Upper lobe of left lung (tissue), 6 donors: Measurements from ENCODE around the gene CHST8. TPM values are rescaled to one million over a fixed set of nuclear protein-coding genes. Genes with fewer than 3 reads are reported as not detected.
"Not testable (repeated sequence)": the region's sequence is repeated elsewhere in the genome, so short reads cannot be mapped to it uniquely, and the experiment has no call there.

Experiments used
- ATAC-seq, 2 donors: fragments of 200-7000 bp; cut with Tn5 transposase; one replicate each; pipeline ENCODE4 v1.9.1; 2022; ENCODE audit warnings: mild to moderate bottlenecking in 2 of 2, moderate library complexity in 2 of 2; ENCODE audit not compliant: low FRiP score in 2 of 2
- DNase-seq, 2 donors: peaks; one replicate each; pipeline ENCODE4 v3.0.0-alpha.2; 2019 to 2020
- H3K27ac ChIP-seq, 4 donors: fragments of 200-600 bp; sonication (generic); one replicate each; pipeline ENCODE4 v1.5.1; 2016 to 2019
- H3K27me3 ChIP-seq, 4 donors: fragments of 200-600 bp; sonication (generic); one replicate each; pipeline ENCODE4 v1.5.1; 2017 to 2019
- H3K36me3 ChIP-seq, 4 donors: fragments of 200-600 bp; sonication (generic); one replicate each; pipeline ENCODE4 v1.5.1; 2016 to 2019
- H3K4me1 ChIP-seq, 4 donors: fragments of 200-600 bp; sonication (generic); one replicate each; pipeline ENCODE4 v1.5.1; 2018 to 2019
- H3K4me3 ChIP-seq, 4 donors: fragments of 200-600 bp; sonication (generic); one replicate each; pipeline ENCODE4 v1.5.1; 2017 to 2019; ENCODE audit warnings: mild to moderate bottlenecking in 2 of 4, moderate library complexity in 1 of 4
- H3K9me3 ChIP-seq, 4 donors: fragments of 200-600 bp; sonication (generic); one replicate each; pipeline ENCODE4 v1.5.1; 2018 to 2019
- EP300 ChIP-seq, 4 donors: sonication (generic); formaldehyde crosslinking; IDR thresholded peaks; one replicate each; pipeline ENCODE4 v1.5.1; 2017; ENCODE audit warnings: antibody characterized with exemption in 4 of 4, control low read depth in 2 of 4
- POLR2A ChIP-seq, 4 donors: fragments of 450-650 bp; IDR thresholded peaks; one replicate each; pipeline ENCODE4 v1.5.1; 2016 to 2017; ENCODE audit warnings: antibody characterized with exemption in 4 of 4, mild to moderate bottlenecking in 2 of 4
- POLR2AphosphoS5 ChIP-seq, 2 donors: sonication (generic); formaldehyde crosslinking; IDR thresholded peaks; one replicate each; pipeline ENCODE4 v1.5.1; 2017; ENCODE audit warnings: antibody characterized with exemption in 2 of 2
- WGBS, 2 donors: methylation state at CpG; one replicate each; pipeline ENCODE4 v1.1.5; 2017 to 2018; 5-methylcytosine and 5-hydroxymethylcytosine counted together
- total RNA-seq, 6 donors: library from RNA; depleted of rRNA in 4 of 6; stranded (reverse); fragments of >200 nt in 4 of 6; gene quantifications; one replicate each; pipeline versions ENCODE4 v1.1.0 to v1.2.1, GENCODE V29; 2016 to 2021
- TF ChIP-seq, protein P1 (sequence below), 6 experiments: fragments of 450-650 bp in 4 of 6; fragments of 200-600 bp in 2 of 6; sonication (generic) in 2 of 6; IDR thresholded peaks; one replicate each; pipeline ENCODE4 v1.5.1; 2016 to 2019; ENCODE audit warnings: antibody characterized with exemption in 6 of 6
- donor health status: DM: no; HTN: no; CAD: no; lungs with moderate emphysema.
- donor health status: DM: no; HTN: yes; CAD: no; lungs with severe emphysema.

CHST8 gene
- total RNA-seq, 6 donors from 2014 or later: 0.46 to 3.1 (median 0.72) TPM; not detected in 2

DNA sequence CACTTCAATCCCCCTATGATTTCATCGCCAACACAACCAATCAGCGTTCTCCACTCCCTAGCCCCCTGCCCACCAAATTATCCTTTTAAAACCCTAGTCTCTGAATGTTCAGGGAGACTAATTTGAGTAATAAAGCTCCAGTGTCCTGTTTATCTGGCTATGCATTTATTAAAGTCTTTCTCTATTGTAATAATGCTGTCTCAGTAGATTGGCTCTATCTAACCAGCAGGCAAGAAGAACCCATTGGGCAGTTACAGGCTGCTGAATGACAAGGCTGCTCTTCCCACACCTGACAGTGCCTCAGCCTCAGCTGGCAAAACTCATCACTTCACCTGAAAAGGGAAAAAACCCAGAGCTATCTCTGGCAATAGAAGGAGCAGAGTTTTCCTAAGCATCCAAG lies 20.2 kb upstream of the CHST8 start:
- 91 to 95% methylated on average over 2 of the region's 2 CpGs for whole genome bisulfite sequencing, 2 donors
- no peak for ATAC-seq
- Histone ChIP-seq H3K27me3 (no peaks in the 10 kb centered on the region), H3K4me3 (no peak overlapping the region), H3K9me3 (peaks cover 0 to 30% (median 17%) of the 10 kb centered on the region in 4 donors), H3K4me1 (no peaks in the 10 kb centered on the region), H3K27ac (no peak overlapping the region), H3K36me3 (no peaks in the 10 kb centered on the region)
- no peak for TF ChIP-seq POLR2AphosphoS5 (IDR thresholded peaks at IDR 0.05)
- no peak for DNase-seq

DNA sequence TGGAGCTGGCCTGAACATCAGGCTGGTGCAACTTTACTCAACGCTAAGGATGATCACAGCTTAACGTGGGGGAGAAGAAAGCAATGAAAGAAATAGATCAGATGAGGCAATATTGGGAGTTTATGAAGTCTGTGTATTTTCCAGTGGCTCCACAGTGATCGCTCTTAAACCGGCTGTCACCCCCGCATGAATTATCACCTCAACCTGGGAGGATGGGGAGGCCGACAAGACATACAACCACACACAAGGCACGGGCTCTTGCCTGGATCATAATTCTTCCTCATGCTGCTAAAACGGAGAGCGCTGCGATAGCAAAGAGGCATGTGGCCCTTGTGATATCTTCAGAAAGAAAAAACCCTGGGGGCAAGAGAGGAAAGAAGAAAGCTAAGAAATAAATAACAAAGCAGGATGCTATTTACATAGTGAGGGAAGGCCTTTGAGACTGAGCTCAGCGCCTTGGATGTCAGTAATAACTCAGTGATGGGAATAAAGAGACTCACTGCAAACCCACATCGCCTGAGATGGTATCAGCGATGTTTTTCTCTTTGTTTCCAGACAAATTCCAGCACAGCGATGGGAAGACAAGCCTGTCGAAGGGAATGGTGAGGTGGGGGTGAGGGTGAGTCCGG lies 19.1 kb upstream of the CHST8 start:
- WGBS, 2 donors: 85% methylated on average over 16 of the region's 16 CpGs
- Histone ChIP-seq H3K4me1 (no peaks in the 10 kb centered on the region), H3K27ac (no peak overlapping the region), H3K27me3 (no peaks in the 10 kb centered on the region), H3K9me3 (peaks cover 0 to 30% (median 17%) of the 10 kb centered on the region in 4 donors), H3K36me3 (no peaks in the 10 kb centered on the region), H3K4me3 (no peak overlapping the region)
- TF ChIP-seq, protein P1, sequence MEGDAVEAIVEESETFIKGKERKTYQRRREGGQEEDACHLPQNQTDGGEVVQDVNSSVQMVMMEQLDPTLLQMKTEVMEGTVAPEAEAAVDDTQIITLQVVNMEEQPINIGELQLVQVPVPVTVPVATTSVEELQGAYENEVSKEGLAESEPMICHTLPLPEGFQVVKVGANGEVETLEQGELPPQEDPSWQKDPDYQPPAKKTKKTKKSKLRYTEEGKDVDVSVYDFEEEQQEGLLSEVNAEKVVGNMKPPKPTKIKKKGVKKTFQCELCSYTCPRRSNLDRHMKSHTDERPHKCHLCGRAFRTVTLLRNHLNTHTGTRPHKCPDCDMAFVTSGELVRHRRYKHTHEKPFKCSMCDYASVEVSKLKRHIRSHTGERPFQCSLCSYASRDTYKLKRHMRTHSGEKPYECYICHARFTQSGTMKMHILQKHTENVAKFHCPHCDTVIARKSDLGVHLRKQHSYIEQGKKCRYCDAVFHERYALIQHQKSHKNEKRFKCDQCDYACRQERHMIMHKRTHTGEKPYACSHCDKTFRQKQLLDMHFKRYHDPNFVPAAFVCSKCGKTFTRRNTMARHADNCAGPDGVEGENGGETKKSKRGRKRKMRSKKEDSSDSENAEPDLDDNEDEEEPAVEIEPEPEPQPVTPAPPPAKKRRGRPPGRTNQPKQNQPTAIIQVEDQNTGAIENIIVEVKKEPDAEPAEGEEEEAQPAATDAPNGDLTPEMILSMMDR (IDR thresholded peaks at IDR 0.05): no peak
- TF ChIP-seq POLR2AphosphoS5 (IDR thresholded peaks at IDR 0.05): no peak
- TF ChIP-seq EP300 (IDR thresholded peaks at IDR 0.05): no peak
- DNase-seq (no peak), ATAC-seq (no peak)

DNA sequence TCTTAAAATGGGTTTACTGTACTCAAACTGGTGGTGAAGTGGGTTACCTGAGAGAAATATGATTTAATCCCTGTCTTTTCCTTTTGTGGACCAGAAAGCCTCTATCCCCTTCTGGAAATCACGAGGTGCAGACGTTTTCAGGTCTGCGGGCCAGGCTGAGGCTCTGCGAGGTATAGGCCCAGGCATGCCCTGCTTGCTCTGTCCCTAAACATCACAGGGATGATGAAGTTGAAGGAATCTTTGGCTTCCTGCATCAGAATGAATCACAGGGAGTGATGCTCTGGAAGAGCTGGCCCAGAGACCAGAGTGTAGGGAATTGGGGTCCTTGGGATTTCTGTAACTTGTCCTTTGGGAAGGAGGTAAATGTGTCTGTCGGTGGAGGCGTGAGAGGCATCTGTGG lies 18.4 kb upstream of the CHST8 start:
- TF ChIP-seq POLR2AphosphoS5 (IDR thresholded peaks at IDR 0.05) (no peak), POLR2A (IDR thresholded peaks at IDR 0.05) (no peak), EP300 (IDR thresholded peaks at IDR 0.05) (no peak)
- TF ChIP-seq, protein P1 (IDR thresholded peaks at IDR 0.05): no peak
- ATAC-seq (no peak), DNase-seq (no peak)
- 70 to 73% methylated on average over 6 of the region's 6 CpGs for WGBS, 2 donors
- Histone ChIP-seq H3K9me3 (peaks cover 0 to 30% (median 17%) of the 10 kb centered on the region in 4 donors), H3K27me3 (no peaks in the 10 kb centered on the region), H3K4me1 (no peaks in the 10 kb centered on the region), H3K4me3 (no peak overlapping the region), H3K27ac (no peak overlapping the region), H3K36me3 (no peaks in the 10 kb centered on the region)

DNA sequence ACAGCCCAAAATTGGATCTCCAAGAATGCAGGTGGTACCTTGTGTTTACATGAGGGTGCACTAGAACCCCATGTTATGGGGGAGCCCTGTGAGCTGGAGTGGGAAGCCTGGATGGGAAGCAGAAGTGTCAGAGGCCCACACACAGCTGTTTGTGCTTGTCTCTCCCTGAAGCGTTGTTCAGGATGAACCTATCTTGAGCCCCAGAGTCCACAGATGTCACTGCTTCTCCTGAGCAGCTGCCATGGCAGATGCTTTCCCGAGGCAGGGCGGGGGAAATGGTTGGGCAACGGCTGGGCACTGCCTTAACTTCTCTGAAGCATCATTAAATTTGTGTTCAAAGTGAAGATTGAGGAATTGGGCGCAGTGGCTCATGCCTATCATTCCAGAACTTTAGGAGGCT lies 17.1 kb upstream of the CHST8 start:
- ATAC-seq (no peak), DNase-seq (no peak)
- no peaks in the 10 kb centered on the region for H3K27me3 ChIP-seq
- TF ChIP-seq POLR2A (IDR thresholded peaks at IDR 0.05) (no peak), EP300 (IDR thresholded peaks at IDR 0.05) (no peak), POLR2AphosphoS5 (IDR thresholded peaks at IDR 0.05) (no peak)
- TF ChIP-seq, protein P1 (IDR thresholded peaks at IDR 0.05): no peak
- WGBS, 2 donors: 70 to 77% methylated on average over 2 to 5 of the region's 5 CpGs
- H3K27ac ChIP-seq: no peak overlapping the region
- no peaks in the 10 kb centered on the region for H3K4me1 ChIP-seq
- H3K4me3 ChIP-seq: no peak overlapping the region
- no peaks in the 10 kb centered on the region for H3K36me3 ChIP-seq
- peaks cover 0 to 30% (median 17%) of the 10 kb centered on the region in 4 donors for H3K9me3 ChIP-seq

DNA sequence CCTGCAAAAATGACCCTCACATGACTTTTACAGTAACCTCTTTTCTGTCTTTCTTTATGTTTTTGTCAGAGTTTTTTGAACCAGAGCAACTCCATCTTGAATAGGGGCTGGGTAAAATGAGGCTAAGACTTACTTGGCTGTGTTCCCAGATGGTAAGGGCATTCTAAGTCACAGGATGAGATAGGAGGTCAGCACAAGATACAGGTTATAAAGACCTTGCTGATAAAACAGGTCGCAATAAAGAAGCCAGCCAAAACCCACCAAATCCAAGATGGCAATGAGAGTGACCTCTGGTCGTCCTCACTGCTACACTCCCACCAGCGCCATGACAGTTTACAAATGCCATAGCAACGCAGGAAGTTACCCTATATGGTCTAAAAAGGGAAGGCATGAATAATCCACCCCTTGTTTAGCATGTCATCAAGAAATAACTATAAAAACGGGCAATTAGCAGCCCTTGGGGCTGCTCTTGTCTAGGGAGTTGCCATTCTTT lies 15.9 kb upstream of the CHST8 start:
- H3K36me3 ChIP-seq, ATAC-seq, H3K27me3 ChIP-seq, DNase-seq, H3K4me1 ChIP-seq, H3K27ac ChIP-seq, H3K4me3 ChIP-seq: not testable (repeated sequence)
- 62 to 73% methylated on average over 5 of the region's 5 CpGs for WGBS, 2 donors
- peaks cover 0 to 21% (median 16%) of the 10 kb centered on the region in 4 donors for H3K9me3 ChIP-seq

DNA sequence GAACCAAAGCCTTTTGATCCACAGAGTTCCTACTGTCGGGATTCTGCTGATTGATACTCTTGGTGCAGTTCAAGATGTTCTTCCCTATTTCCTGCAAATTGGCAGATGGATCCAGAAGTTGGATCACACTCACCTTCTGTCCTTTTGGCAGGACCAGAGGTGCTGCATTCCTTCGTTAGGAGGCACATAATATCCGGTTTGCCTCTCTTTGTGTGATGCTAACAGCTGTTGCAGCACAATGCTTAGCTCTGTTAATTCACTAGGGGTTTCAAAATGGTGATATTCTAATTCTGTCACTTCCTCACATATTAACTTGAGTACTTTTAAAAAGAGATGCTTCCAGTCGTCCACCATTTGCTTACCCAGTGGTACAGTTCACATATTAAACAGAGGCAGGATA lies 15.2 kb upstream of the CHST8 start:
- 37 to 55% methylated on average over 4 of the region's 4 CpGs for WGBS, 2 donors
- DNase-seq (no peak), ATAC-seq (no peak)
- no peaks in the 10 kb centered on the region for H3K36me3 ChIP-seq
- TF ChIP-seq POLR2A (IDR thresholded peaks at IDR 0.05) (no peak), EP300 (IDR thresholded peaks at IDR 0.05) (no peak), POLR2AphosphoS5 (IDR thresholded peaks at IDR 0.05) (no peak)
- TF ChIP-seq, protein P1 (IDR thresholded peaks at IDR 0.05): no peak
- peaks cover 0 to 14% (median 10%) of the 10 kb centered on the region in 4 donors for H3K9me3 ChIP-seq
- H3K4me3 ChIP-seq: no peak overlapping the region
- H3K27me3 ChIP-seq: no peaks in the 10 kb centered on the region
- H3K27ac ChIP-seq: no peak overlapping the region
- H3K4me1 ChIP-seq: no peaks in the 10 kb centered on the region
